ENCODE measurements around the gene ERBB4.

Gene ERBB4

GRCh38 chr2:211451642-211452041, 1087.0 kb downstream of the ERBB4 start:
- no peaks in the 10 kb centered on the region for H3K9me2 ChIP-seq (replicated peaks; ENCODE audit: low read depth, low read length)
- no peaks in the 10 kb centered on the region for H3K36me3 ChIP-seq (ENCODE audit: insufficient read depth, low read length)
- no peaks in the 10 kb centered on the region for H3K27me3 ChIP-seq (ENCODE audit: insufficient read depth, low read length, poor library complexity, severe bottlenecking)
- no peaks in the 10 kb centered on the region for H4K20me1 ChIP-seq (ENCODE audit: insufficient read depth, low read length, poor library complexity, severe bottlenecking)
- H3K9me3 ChIP-seq (ENCODE audit: insufficient read depth, low read depth, low read length) = no peaks in the 10 kb centered on the region
- H2AFZ ChIP-seq (ENCODE audit: low read length) = no peak overlapping the region
- H3K4me3 ChIP-seq (ENCODE audit: low read length, poor library complexity, severe bottlenecking) = no peak overlapping the region
- no peak overlapping the region for H3K4me2 ChIP-seq (ENCODE audit: low read depth, low read length, poor library complexity, severe bottlenecking)
- no peaks in the 10 kb centered on the region for H3K79me2 ChIP-seq (ENCODE audit: insufficient read depth, low read length)
- no peaks in the 10 kb centered on the region for H3F3A ChIP-seq (ENCODE audit: low read depth)
- no peak overlapping the region for H3K9ac ChIP-seq (ENCODE audit: low read depth, low read length, poor library complexity, severe bottlenecking)
- H3K4me1 ChIP-seq (ENCODE audit: insufficient read depth, low read length, poor library complexity, severe bottlenecking) = no peaks in the 10 kb centered on the region
- no peak for TF ChIP-seq EZH2phosphoT487 (IDR thresholded peaks at IDR 0.05; ENCODE audit: borderline replicate concordance)
- TF ChIP-seq, protein P1, sequence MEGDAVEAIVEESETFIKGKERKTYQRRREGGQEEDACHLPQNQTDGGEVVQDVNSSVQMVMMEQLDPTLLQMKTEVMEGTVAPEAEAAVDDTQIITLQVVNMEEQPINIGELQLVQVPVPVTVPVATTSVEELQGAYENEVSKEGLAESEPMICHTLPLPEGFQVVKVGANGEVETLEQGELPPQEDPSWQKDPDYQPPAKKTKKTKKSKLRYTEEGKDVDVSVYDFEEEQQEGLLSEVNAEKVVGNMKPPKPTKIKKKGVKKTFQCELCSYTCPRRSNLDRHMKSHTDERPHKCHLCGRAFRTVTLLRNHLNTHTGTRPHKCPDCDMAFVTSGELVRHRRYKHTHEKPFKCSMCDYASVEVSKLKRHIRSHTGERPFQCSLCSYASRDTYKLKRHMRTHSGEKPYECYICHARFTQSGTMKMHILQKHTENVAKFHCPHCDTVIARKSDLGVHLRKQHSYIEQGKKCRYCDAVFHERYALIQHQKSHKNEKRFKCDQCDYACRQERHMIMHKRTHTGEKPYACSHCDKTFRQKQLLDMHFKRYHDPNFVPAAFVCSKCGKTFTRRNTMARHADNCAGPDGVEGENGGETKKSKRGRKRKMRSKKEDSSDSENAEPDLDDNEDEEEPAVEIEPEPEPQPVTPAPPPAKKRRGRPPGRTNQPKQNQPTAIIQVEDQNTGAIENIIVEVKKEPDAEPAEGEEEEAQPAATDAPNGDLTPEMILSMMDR (conservative IDR thresholded peaks at IDR 0.05; ENCODE audit: low read length) = no peak

DNA sequence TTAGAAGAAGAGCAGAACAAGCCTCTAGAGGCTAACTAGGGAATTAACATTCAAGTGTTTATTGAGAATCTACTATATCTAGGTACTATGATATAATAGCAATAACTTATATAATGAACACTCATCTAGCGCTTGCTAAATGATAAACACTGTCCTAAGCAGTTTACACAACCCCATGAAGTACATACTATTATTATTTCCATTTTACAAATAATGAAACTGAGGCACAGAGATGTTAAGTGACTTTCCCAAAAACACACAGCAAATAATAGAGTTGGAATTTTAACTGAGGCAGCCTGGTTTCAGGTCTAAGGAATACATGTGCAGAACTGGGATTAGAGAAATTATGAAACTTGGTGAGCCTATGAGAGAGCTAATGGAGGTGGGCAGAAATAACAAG, 1088.8 kb downstream of the ERBB4 start:
- no peaks in the 10 kb centered on the region for H3K4me1 ChIP-seq (ENCODE audit: insufficient read depth, low read length, poor library complexity, severe bottlenecking)
- no peak overlapping the region for H3K4me2 ChIP-seq (ENCODE audit: low read depth, low read length, poor library complexity, severe bottlenecking)
- no peaks in the 10 kb centered on the region for H3F3A ChIP-seq (ENCODE audit: low read depth)
- H3K9me2 ChIP-seq (replicated peaks; ENCODE audit: low read depth, low read length) = no peaks in the 10 kb centered on the region
- no peaks in the 10 kb centered on the region for H3K9me3 ChIP-seq (ENCODE audit: insufficient read depth, low read depth, low read length)
- H3K4me3 ChIP-seq (ENCODE audit: low read length, poor library complexity, severe bottlenecking) = no peak overlapping the region
- no peaks in the 10 kb centered on the region for H4K20me1 ChIP-seq (ENCODE audit: insufficient read depth, low read length, poor library complexity, severe bottlenecking)
- no peaks in the 10 kb centered on the region for H3K36me3 ChIP-seq (ENCODE audit: insufficient read depth, low read length)
- H3K27me3 ChIP-seq (ENCODE audit: insufficient read depth, low read length, poor library complexity, severe bottlenecking) = no peaks in the 10 kb centered on the region
- no peak overlapping the region for H3K9ac ChIP-seq (ENCODE audit: low read depth, low read length, poor library complexity, severe bottlenecking)
- no peaks in the 10 kb centered on the region for H3K79me2 ChIP-seq (ENCODE audit: insufficient read depth, low read length)
- no peak overlapping the region for H2AFZ ChIP-seq (ENCODE audit: low read length)
- TF ChIP-seq, protein P1 (conservative IDR thresholded peaks at IDR 0.05; ENCODE audit: low read length) = no peak
- TF ChIP-seq EZH2phosphoT487 (IDR thresholded peaks at IDR 0.05; ENCODE audit: borderline replicate concordance) = no peak

- Histone ChIP-seq H3K9ac (ENCODE audit: low read depth, low read length, poor library complexity, severe bottlenecking) (no peak overlapping the region), H3K9me3 (ENCODE audit: insufficient read depth, low read depth, low read length) (no peaks in the 10 kb centered on the region), H3F3A (ENCODE audit: low read depth) (no peaks in the 10 kb centered on the region), H3K79me2 (ENCODE audit: insufficient read depth, low read length) (no peaks in the 10 kb centered on the region), H3K4me1 (ENCODE audit: insufficient read depth, low read length, poor library complexity, severe bottlenecking) (no peaks in the 10 kb centered on the region), H3K4me3 (ENCODE audit: low read length, poor library complexity, severe bottlenecking) (no peak overlapping the region), H3K36me3 (ENCODE audit: insufficient read depth, low read length) (no peaks in the 10 kb centered on the region), H3K27me3 (ENCODE audit: insufficient read depth, low read length, poor library complexity, severe bottlenecking) (no peaks in the 10 kb centered on the region), H3K9me2 (replicated peaks; ENCODE audit: low read depth, low read length) (no peaks in the 10 kb centered on the region), H2AFZ (ENCODE audit: low read length) (no peak overlapping the region), H4K20me1 (ENCODE audit: insufficient read depth, low read length, poor library complexity, severe bottlenecking) (no peaks in the 10 kb centered on the region), H3K4me2 (ENCODE audit: low read depth, low read length, poor library complexity, severe bottlenecking) (no peak overlapping the region)
- TF ChIP-seq EZH2phosphoT487 (IDR thresholded peaks at IDR 0.05; ENCODE audit: borderline replicate concordance) = no peak
- TF ChIP-seq, protein P1 (conservative IDR thresholded peaks at IDR 0.05; ENCODE audit: low read length) = no peak
Observed at GRCh38 chr2:211447548-211447947, 1091.1 kb downstream of the ERBB4 start.
